GM10847 (cell line): ENCODE measurements around the gene ATP6V1F.

Source experiments
- POLR2A ChIP-seq: IDR thresholded peaks from 2 replicates; pipeline ENCODE4 v1.6.1; 2011; ENCODE audit not compliant: insufficient read length; ENCODE audit errors: extremely low read depth

The ATP6V1F gene

GRCh38 chr7:128862571-128863432 is at the start of gene ATP6V1F:
ATP6V1F (plus strand) TSS chr7:128862856; CDS start chr7:128862905, 49 bp downstream.
- peak; percentile 76 for TF ChIP-seq POLR2A

- TF ChIP-seq POLR2A, result no peak
These were observed 48.2 kb upstream of the ATP6V1F start for GRCh38 chr7:128814499-128814898.

GRCh38 chr7:128815289-128815942 is 47.2 kb upstream of the ATP6V1F start:
- TF ChIP-seq POLR2A, result no peak

- TF ChIP-seq POLR2A, result no peak
These were observed 44.0 kb upstream of the ATP6V1F start for GRCh38 chr7:128818694-128819093.

GRCh38 chr7:128821724-128822123 is 40.9 kb upstream of the ATP6V1F start:
- TF ChIP-seq POLR2A, result no peak

- no peak for TF ChIP-seq POLR2A
These were observed 36.1 kb upstream of the ATP6V1F start for GRCh38 chr7:128826512-128826911.

- no peak for TF ChIP-seq POLR2A
These were observed 35.8 kb upstream of the ATP6V1F start for GRCh38 chr7:128826916-128827247.

- no peak for TF ChIP-seq POLR2A
These were observed 35.3 kb upstream of the ATP6V1F start for GRCh38 chr7:128827248-128827958.

- no peak for TF ChIP-seq POLR2A
These were observed 34.5 kb upstream of the ATP6V1F start for GRCh38 chr7:128827971-128828711.

- no peak for TF ChIP-seq POLR2A
These were observed 33.1 kb upstream of the ATP6V1F start for GRCh38 chr7:128829391-128830166.

- TF ChIP-seq POLR2A, result no peak
These were observed 32.2 kb upstream of the ATP6V1F start, which contains the start of gene FLNC for GRCh38 chr7:128830231-128831177. FLNC (plus strand) TSS chr7:128830406; CDS start chr7:128830638, 232 bp downstream.

GRCh38 chr7:128831178-128831993 is 31.3 kb upstream of the ATP6V1F start:
- no peak for TF ChIP-seq POLR2A

GRCh38 chr7:128831994-128832879 is 30.4 kb upstream of the ATP6V1F start:
- TF ChIP-seq POLR2A, result no peak
